Transverse colon (tissue), 4 donors: ENCODE data around the gene PCDHB16.
"Not testable (repeated sequence)": the region's sequence is repeated elsewhere in the genome, so short reads cannot be mapped to it uniquely, and the experiment has no call there.

Source experiments
- POLR2A ChIP-seq: fragments of 450-650 bp; IDR thresholded peaks from one replicate; pipeline ENCODE4 v1.6.1; 2016; ENCODE audit warnings: antibody characterized with exemption, mild to moderate bottlenecking, moderate library complexity
- POLR2AphosphoS5 ChIP-seq, 3 donors: sonication (generic); formaldehyde crosslinking; IDR thresholded peaks; one replicate each; pipeline ENCODE4 v1.6.1; 2016; ENCODE audit warnings: antibody characterized with exemption in 3 of 3
- TF ChIP-seq, protein P1 (sequence below), 5 experiments: fragments of 200-600 bp in 3 of 5; fragments of 450-650 bp in 2 of 5; sonication (generic) in 3 of 5; IDR thresholded peaks; 1 replicate in 2 of 5; 2 replicates in 3 of 5; pipeline ENCODE4 v1.5.1; 2016 to 2017; ENCODE audit warnings: antibody characterized with exemption in 5 of 5, inconsistent platforms in 3 of 5, mild to moderate bottlenecking in 2 of 5, moderate library complexity in 1 of 5

DNA sequence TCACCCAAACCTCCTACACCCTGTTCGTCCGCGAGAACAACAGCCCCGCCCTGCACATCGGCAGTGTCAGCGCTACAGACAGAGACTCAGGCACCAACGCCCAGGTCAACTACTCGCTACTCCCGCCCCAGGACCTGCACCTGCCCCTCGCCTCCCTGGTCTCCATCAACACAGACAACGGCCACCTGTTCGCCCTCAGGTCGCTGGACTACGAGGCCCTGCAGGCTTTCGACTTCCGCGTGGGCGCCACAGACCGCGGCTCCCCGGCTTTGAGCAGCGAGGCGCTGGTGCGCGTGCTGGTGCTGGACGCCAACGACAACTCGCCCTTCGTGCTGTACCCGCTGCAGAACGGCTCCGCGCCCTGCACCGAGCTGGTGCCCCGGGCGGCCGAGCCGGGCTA, 18.9 kb downstream of the PCDHB16 start:
- TF ChIP-seq, protein P1, sequence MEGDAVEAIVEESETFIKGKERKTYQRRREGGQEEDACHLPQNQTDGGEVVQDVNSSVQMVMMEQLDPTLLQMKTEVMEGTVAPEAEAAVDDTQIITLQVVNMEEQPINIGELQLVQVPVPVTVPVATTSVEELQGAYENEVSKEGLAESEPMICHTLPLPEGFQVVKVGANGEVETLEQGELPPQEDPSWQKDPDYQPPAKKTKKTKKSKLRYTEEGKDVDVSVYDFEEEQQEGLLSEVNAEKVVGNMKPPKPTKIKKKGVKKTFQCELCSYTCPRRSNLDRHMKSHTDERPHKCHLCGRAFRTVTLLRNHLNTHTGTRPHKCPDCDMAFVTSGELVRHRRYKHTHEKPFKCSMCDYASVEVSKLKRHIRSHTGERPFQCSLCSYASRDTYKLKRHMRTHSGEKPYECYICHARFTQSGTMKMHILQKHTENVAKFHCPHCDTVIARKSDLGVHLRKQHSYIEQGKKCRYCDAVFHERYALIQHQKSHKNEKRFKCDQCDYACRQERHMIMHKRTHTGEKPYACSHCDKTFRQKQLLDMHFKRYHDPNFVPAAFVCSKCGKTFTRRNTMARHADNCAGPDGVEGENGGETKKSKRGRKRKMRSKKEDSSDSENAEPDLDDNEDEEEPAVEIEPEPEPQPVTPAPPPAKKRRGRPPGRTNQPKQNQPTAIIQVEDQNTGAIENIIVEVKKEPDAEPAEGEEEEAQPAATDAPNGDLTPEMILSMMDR (IDR thresholded peaks at IDR 0.05) = not testable (repeated sequence)
- not testable (repeated sequence) for TF ChIP-seq POLR2A; POLR2AphosphoS5 (IDR thresholded peaks at IDR 0.05)
